NB4 (cell line): ENCODE measurements around the gene SMYD3.

Source experiments
- MYC ChIP-seq: IDR thresholded peaks from 2 replicates; pipeline ENCODE4 v1.6.1; 2011; ENCODE audit warnings: low read depth, low read length
- POLR2A ChIP-seq: IDR thresholded peaks from 2 replicates; pipeline ENCODE4 v1.6.1; 2011; ENCODE audit warnings: mild to moderate bottlenecking; ENCODE audit not compliant: insufficient read length; ENCODE audit errors: extremely low read depth
- TF ChIP-seq, protein P1 (sequence below): IDR thresholded peaks from one replicate; pipeline ENCODE4 v1.5.1; 2012; ENCODE audit warnings: low read depth, low read length
- TF ChIP-seq, protein P2 (sequence below): IDR thresholded peaks from 2 replicates; pipeline ENCODE4 v1.6.1; 2011; ENCODE audit warnings: low read depth, low read length

DNA sequence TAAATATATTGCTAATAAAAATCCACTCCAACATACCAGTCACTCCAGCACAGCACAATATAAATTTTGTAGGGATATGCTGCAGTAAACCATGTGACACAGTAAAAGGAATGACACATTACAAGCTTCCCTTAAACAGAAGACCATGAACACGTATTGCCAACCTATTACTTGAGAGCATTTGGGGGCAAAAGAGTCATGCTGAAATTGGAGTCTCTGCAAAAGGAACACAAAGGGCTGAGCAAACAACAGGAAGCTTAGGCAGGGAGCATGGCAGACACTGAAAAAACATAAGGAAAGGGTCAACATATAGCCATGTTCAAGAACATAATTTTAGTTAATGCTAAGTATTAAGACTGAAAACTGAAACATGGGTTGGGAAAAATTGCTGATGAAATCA lies 214.5 kb downstream of the SMYD3 start:
- TF ChIP-seq, protein P1, sequence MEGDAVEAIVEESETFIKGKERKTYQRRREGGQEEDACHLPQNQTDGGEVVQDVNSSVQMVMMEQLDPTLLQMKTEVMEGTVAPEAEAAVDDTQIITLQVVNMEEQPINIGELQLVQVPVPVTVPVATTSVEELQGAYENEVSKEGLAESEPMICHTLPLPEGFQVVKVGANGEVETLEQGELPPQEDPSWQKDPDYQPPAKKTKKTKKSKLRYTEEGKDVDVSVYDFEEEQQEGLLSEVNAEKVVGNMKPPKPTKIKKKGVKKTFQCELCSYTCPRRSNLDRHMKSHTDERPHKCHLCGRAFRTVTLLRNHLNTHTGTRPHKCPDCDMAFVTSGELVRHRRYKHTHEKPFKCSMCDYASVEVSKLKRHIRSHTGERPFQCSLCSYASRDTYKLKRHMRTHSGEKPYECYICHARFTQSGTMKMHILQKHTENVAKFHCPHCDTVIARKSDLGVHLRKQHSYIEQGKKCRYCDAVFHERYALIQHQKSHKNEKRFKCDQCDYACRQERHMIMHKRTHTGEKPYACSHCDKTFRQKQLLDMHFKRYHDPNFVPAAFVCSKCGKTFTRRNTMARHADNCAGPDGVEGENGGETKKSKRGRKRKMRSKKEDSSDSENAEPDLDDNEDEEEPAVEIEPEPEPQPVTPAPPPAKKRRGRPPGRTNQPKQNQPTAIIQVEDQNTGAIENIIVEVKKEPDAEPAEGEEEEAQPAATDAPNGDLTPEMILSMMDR = no peak
- TF ChIP-seq POLR2A = no peak
- TF ChIP-seq, protein P2, sequence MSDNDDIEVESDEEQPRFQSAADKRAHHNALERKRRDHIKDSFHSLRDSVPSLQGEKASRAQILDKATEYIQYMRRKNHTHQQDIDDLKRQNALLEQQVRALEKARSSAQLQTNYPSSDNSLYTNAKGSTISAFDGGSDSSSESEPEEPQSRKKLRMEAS = no peak
- no peak for TF ChIP-seq MYC
